HCT116 (cell line): ENCODE results near the gene SIN3A.

Source experiments
- EGR1 ChIP-seq: IDR thresholded peaks from 2 replicates; pipeline ENCODE4 v1.6.1; 2012; ENCODE audit warnings: low read depth
- EZH2 ChIP-seq: fragments of 200-600 bp; sonication (generic); IDR thresholded peaks from 2 replicates; pipeline ENCODE4 v1.6.1; 2017; ENCODE audit warnings: antibody characterized with exemption, mixed run types
- EZH2phosphoT487 ChIP-seq: fragments of 200-600 bp; IDR thresholded peaks from 2 replicates; pipeline ENCODE4 v1.6.1; 2018; ENCODE audit warnings: antibody characterized with exemption, borderline replicate concordance
- JUND ChIP-seq: IDR thresholded peaks from 2 replicates; pipeline ENCODE4 v1.6.1; 2012
- POLR2A ChIP-seq: IDR thresholded peaks from 2 replicates; pipeline ENCODE4 v1.7.0; 2011; ENCODE audit warnings: borderline replicate concordance; ENCODE audit not compliant: insufficient read depth, insufficient read length; ENCODE audit errors: extremely low read depth
- POLR2AphosphoS5 ChIP-seq: IDR thresholded peaks from 2 replicates; pipeline ENCODE4 v1.6.1; 2011; ENCODE audit warnings: mild to moderate bottlenecking, low read depth, low read length, moderate library complexity
- SIN3A ChIP-seq: IDR thresholded peaks from 2 replicates; pipeline ENCODE4 v1.6.1; 2012; ENCODE audit warnings: low read depth
- TF ChIP-seq, protein P1 (sequence below), 3 experiments: fragments of 200-600 bp in 1 of 3; sonication (generic) in 1 of 3; IDR thresholded peaks in 2 of 3; conservative IDR thresholded peaks in 1 of 3; 2 replicates each; pipeline ENCODE4 v1.5.1; 2012 to 2017; ENCODE audit warnings: low read depth in 2 of 3, low read length in 2 of 3, antibody characterized with exemption in 1 of 3, borderline replicate concordance in 1 of 3, control low read depth in 1 of 3, mild to moderate bottlenecking in 1 of 3, mixed read lengths in 1 of 3, mixed run types in 1 of 3, moderate library complexity in 1 of 3; ENCODE audit not compliant: insufficient read depth in 1 of 3
- TF ChIP-seq, protein P2 (sequence below): IDR thresholded peaks from 2 replicates; pipeline ENCODE4 v1.6.1; 2012; ENCODE audit warnings: low read depth

DNA sequence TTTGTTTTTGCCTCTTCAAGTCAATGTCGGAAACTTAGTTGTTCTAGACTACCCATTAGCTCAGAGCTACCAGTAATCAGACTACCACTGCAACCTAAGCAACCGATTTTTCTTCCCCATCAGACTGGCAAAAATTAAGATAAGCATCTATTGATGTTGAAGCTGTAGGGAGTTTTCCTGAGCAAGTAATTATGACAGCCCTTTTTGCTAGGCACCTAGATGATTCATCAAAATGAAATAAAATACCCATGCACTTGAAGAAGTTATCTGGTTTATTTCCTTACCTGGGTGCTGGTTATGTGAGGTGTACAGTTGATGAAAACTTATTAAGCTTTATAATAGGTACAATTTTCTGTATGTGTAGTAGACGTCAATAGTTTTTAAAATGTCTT is 116.2 kb downstream of the SIN3A start:
- TF ChIP-seq POLR2A: no peak
- TF ChIP-seq, protein P1, sequence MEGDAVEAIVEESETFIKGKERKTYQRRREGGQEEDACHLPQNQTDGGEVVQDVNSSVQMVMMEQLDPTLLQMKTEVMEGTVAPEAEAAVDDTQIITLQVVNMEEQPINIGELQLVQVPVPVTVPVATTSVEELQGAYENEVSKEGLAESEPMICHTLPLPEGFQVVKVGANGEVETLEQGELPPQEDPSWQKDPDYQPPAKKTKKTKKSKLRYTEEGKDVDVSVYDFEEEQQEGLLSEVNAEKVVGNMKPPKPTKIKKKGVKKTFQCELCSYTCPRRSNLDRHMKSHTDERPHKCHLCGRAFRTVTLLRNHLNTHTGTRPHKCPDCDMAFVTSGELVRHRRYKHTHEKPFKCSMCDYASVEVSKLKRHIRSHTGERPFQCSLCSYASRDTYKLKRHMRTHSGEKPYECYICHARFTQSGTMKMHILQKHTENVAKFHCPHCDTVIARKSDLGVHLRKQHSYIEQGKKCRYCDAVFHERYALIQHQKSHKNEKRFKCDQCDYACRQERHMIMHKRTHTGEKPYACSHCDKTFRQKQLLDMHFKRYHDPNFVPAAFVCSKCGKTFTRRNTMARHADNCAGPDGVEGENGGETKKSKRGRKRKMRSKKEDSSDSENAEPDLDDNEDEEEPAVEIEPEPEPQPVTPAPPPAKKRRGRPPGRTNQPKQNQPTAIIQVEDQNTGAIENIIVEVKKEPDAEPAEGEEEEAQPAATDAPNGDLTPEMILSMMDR (IDR thresholded peaks at IDR 0.05 in 2 of 3, conservative IDR thresholded peaks at IDR 0.05 in 1 of 3; ENCODE audit: borderline replicate concordance in 1 of 3, insufficient read depth in 1 of 3, low read depth in 2 of 3, low read length in 2 of 3): no peak
- TF ChIP-seq SIN3A: no peak
- TF ChIP-seq EZH2: no peak
- no peak for TF ChIP-seq POLR2AphosphoS5
- no peak for TF ChIP-seq EZH2phosphoT487
- TF ChIP-seq, protein P2, sequence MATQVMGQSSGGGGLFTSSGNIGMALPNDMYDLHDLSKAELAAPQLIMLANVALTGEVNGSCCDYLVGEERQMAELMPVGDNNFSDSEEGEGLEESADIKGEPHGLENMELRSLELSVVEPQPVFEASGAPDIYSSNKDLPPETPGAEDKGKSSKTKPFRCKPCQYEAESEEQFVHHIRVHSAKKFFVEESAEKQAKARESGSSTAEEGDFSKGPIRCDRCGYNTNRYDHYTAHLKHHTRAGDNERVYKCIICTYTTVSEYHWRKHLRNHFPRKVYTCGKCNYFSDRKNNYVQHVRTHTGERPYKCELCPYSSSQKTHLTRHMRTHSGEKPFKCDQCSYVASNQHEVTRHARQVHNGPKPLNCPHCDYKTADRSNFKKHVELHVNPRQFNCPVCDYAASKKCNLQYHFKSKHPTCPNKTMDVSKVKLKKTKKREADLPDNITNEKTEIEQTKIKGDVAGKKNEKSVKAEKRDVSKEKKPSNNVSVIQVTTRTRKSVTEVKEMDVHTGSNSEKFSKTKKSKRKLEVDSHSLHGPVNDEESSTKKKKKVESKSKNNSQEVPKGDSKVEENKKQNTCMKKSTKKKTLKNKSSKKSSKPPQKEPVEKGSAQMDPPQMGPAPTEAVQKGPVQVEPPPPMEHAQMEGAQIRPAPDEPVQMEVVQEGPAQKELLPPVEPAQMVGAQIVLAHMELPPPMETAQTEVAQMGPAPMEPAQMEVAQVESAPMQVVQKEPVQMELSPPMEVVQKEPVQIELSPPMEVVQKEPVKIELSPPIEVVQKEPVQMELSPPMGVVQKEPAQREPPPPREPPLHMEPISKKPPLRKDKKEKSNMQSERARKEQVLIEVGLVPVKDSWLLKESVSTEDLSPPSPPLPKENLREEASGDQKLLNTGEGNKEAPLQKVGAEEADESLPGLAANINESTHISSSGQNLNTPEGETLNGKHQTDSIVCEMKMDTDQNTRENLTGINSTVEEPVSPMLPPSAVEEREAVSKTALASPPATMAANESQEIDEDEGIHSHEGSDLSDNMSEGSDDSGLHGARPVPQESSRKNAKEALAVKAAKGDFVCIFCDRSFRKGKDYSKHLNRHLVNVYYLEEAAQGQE: no peak
- TF ChIP-seq JUND: no peak
- no peak for TF ChIP-seq EGR1
